GM23338 (cell line): Measurements from ENCODE around the gene SFI1. TPM values are rescaled to one million over a fixed set of nuclear protein-coding genes. Genes with fewer than 3 reads are reported as not detected.
A peak's percentile ranks its signal among the peaks of the same experiment; 100 is the strongest.

ENCODE experiments used
- ATAC-seq: fragments of 200-7000 bp; cut with Tn5 transposase; 3 replicates; pipeline ENCODE4 v1.9.1; 2020
- DNase-seq: peaks from one replicate; pipeline ENCODE4 v3.0.0-alpha.2; 2015; ENCODE audit warnings: low spot score
- H2AFZ ChIP-seq: fragments of 200-600 bp; sonication (generic); 2 replicates; pipeline ENCODE4 v1.8.0; 2016; ENCODE audit warnings: antibody characterized with exemption, mild to moderate bottlenecking, moderate library complexity
- H3F3A ChIP-seq: fragments of 200-600 bp; sonication (generic); replicated peaks from 2 replicates; pipeline ENCODE4 v1.8.0; 2017; ENCODE audit warnings: antibody characterized with exemption, mixed run types, low read depth
- H3K27ac ChIP-seq: fragments of 200-600 bp; sonication (generic); 2 replicates; pipeline ENCODE4 v1.6.1; 2016; ENCODE audit warnings: low read depth
- H3K27me3 ChIP-seq: fragments of 200-600 bp; sonication (generic); 2 replicates; pipeline ENCODE4 v1.8.0; 2016; ENCODE audit warnings: mild to moderate bottlenecking, mixed run types, moderate library complexity; ENCODE audit not compliant: insufficient read depth
- H3K36me3 ChIP-seq: fragments of 200-600 bp; sonication (generic); 2 replicates; pipeline ENCODE4 v1.8.0; 2016; ENCODE audit warnings: mild to moderate bottlenecking; ENCODE audit not compliant: insufficient read depth
- H3K4me1 ChIP-seq: fragments of 200-600 bp; sonication (generic); 2 replicates; pipeline ENCODE4 v1.8.0; 2016; ENCODE audit warnings: mild to moderate bottlenecking, moderate library complexity; ENCODE audit not compliant: insufficient read depth
- H3K4me2 ChIP-seq: fragments of 200-600 bp; sonication (generic); 2 replicates; pipeline ENCODE4 v1.7.1; 2017; ENCODE audit warnings: mixed run types
- H3K4me3 ChIP-seq: fragments of 200-600 bp; sonication (generic); 2 replicates; pipeline ENCODE4 v1.6.1; 2016; ENCODE audit warnings: mixed run types
- H3K79me2 ChIP-seq: fragments of 200-600 bp; sonication (generic); replicated peaks from 2 replicates; pipeline ENCODE4 v1.8.0; 2017; ENCODE audit warnings: mild to moderate bottlenecking; ENCODE audit not compliant: insufficient read depth
- H3K9me2 ChIP-seq: fragments of 200-600 bp; sonication (generic); 2 replicates; pipeline ENCODE4 v1.8.0; 2017; ENCODE audit not compliant: insufficient read depth
- H4K20me1 ChIP-seq: fragments of 200-600 bp; sonication (generic); replicated peaks from 2 replicates; pipeline ENCODE4 v1.8.0; 2017; ENCODE audit warnings: mild to moderate bottlenecking; ENCODE audit not compliant: insufficient read depth
- H3K27ac Mint-ChIP-seq: 2 replicates; pipeline ENCODE4 v1.8.0; 2020; ENCODE audit warnings: inconsistent platforms, mild to moderate bottlenecking, moderate library complexity, mixed read lengths
- H3K27me3 Mint-ChIP-seq: 3 replicates; pipeline ENCODE4 v1.8.0; 2022; ENCODE audit warnings: low read depth, mild to moderate bottlenecking, moderate library complexity, mixed read lengths, inconsistent platforms; ENCODE audit not compliant: insufficient read depth, poor library complexity
- H3K36me3 Mint-ChIP-seq: 3 replicates; pipeline ENCODE4 v1.8.0; 2021; ENCODE audit warnings: low read depth, mild to moderate bottlenecking, inconsistent platforms, moderate library complexity, mixed read lengths
- H3K4me1 Mint-ChIP-seq: 3 replicates; pipeline ENCODE4 v1.8.0; 2020; ENCODE audit warnings: mild to moderate bottlenecking, inconsistent platforms, mixed read lengths
- H3K4me3 Mint-ChIP-seq: 3 replicates; pipeline ENCODE4 v1.8.0; 2021; ENCODE audit warnings: moderate library complexity, mild to moderate bottlenecking, inconsistent platforms, mixed read lengths
- H3K9me3 Mint-ChIP-seq: 3 replicates; pipeline ENCODE4 v1.8.0; 2020; ENCODE audit warnings: moderate library complexity, mild to moderate bottlenecking, inconsistent platforms, mixed read lengths
- CREB1 ChIP-seq: fragments of 250-450 bp; sonication (Bioruptor Pico); IDR thresholded peaks from 2 replicates; pipeline ENCODE4 v1.5.0; 2020; ENCODE audit warnings: low read depth, mild to moderate bottlenecking, moderate library complexity
- CTCF ChIP-seq, 2 experiments: fragments of 200-600 bp in 1 of 2; sonication (generic) in 1 of 2; conservative IDR thresholded peaks; 2 replicates each; pipeline versions ENCODE4 v1.5.1 to v1.6.1; 2016 to 2017; ENCODE audit warnings: antibody characterized with exemption in 2 of 2, low read depth in 2 of 2, mild to moderate bottlenecking in 2 of 2, moderate library complexity in 1 of 2
- EZH2 ChIP-seq: fragments of 200-600 bp; sonication (generic); IDR thresholded peaks from one replicate; pipeline ENCODE4 v1.8.0; 2017; ENCODE audit warnings: antibody characterized with exemption, mild to moderate bottlenecking, low read depth; ENCODE audit not compliant: unreplicated experiment
- EZH2phosphoT487 ChIP-seq: fragments of 200-600 bp; sonication (generic); IDR thresholded peaks from one replicate; pipeline ENCODE4 v1.8.1; 2018; ENCODE audit warnings: antibody characterized with exemption; ENCODE audit not compliant: unreplicated experiment
- NANOG ChIP-seq: IDR thresholded peaks from 2 replicates; pipeline ENCODE4 v1.6.1; 2016; ENCODE audit warnings: antibody characterized with exemption, borderline replicate concordance
- POLR2AphosphoS5 ChIP-seq: IDR thresholded peaks from 2 replicates; pipeline ENCODE4 v1.6.1; 2016; ENCODE audit warnings: antibody characterized with exemption, low read depth
- STAT1 ChIP-seq: IDR thresholded peaks from one replicate; pipeline ENCODE4 v1.6.1; 2016; ENCODE audit warnings: antibody characterized with exemption; ENCODE audit not compliant: unreplicated experiment
- ZNF331 ChIP-seq: fragments of 250-450 bp; sonication (Bioruptor Pico); IDR thresholded peaks from 2 replicates; pipeline ENCODE4 v1.5.0; 2020; ENCODE audit warnings: low read depth, mild to moderate bottlenecking, moderate library complexity
- polyA plus RNA-seq: library from polyadenylated mRNA; unstranded; fragments of >200 nt; fragmentation: Nextera tagmentation; extraction: Ambion mirVana; gene quantifications from 2 replicates; pipeline ENCODE4 v1.2.1, GENCODE V29; 2016
- total RNA-seq: library from RNA; depleted of rRNA; stranded (reverse); fragments of >200 nt; shearing (Covaris generic); gene quantifications from 2 replicates; pipeline ENCODE4 v1.2.3, GENCODE V29; 2014
- TF ChIP-seq, protein P1 (sequence below): IDR thresholded peaks from one replicate; pipeline ENCODE4 v1.6.1; 2018; ENCODE audit warnings: antibody characterized with exemption; ENCODE audit not compliant: unreplicated experiment
- TF ChIP-seq, protein P2 (sequence below): IDR thresholded peaks from 2 replicates; pipeline ENCODE4 v1.6.1; 2016; ENCODE audit warnings: antibody characterized with exemption

The SFI1 gene
- total and polyA plus RNA-seq, 2 experiments from 2014 or later: 16.7 to 25.6 TPM

- TF ChIP-seq, protein P1, sequence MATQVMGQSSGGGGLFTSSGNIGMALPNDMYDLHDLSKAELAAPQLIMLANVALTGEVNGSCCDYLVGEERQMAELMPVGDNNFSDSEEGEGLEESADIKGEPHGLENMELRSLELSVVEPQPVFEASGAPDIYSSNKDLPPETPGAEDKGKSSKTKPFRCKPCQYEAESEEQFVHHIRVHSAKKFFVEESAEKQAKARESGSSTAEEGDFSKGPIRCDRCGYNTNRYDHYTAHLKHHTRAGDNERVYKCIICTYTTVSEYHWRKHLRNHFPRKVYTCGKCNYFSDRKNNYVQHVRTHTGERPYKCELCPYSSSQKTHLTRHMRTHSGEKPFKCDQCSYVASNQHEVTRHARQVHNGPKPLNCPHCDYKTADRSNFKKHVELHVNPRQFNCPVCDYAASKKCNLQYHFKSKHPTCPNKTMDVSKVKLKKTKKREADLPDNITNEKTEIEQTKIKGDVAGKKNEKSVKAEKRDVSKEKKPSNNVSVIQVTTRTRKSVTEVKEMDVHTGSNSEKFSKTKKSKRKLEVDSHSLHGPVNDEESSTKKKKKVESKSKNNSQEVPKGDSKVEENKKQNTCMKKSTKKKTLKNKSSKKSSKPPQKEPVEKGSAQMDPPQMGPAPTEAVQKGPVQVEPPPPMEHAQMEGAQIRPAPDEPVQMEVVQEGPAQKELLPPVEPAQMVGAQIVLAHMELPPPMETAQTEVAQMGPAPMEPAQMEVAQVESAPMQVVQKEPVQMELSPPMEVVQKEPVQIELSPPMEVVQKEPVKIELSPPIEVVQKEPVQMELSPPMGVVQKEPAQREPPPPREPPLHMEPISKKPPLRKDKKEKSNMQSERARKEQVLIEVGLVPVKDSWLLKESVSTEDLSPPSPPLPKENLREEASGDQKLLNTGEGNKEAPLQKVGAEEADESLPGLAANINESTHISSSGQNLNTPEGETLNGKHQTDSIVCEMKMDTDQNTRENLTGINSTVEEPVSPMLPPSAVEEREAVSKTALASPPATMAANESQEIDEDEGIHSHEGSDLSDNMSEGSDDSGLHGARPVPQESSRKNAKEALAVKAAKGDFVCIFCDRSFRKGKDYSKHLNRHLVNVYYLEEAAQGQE: no peak
- no peak for TF ChIP-seq STAT1
- no peak for TF ChIP-seq CTCF (conservative IDR thresholded peaks at IDR 0.05; ENCODE audit: low read depth in 2 of 2)
- TF ChIP-seq, protein P2, sequence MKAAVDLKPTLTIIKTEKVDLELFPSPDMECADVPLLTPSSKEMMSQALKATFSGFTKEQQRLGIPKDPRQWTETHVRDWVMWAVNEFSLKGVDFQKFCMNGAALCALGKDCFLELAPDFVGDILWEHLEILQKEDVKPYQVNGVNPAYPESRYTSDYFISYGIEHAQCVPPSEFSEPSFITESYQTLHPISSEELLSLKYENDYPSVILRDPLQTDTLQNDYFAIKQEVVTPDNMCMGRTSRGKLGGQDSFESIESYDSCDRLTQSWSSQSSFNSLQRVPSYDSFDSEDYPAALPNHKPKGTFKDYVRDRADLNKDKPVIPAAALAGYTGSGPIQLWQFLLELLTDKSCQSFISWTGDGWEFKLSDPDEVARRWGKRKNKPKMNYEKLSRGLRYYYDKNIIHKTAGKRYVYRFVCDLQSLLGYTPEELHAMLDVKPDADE: no peak
- TF ChIP-seq NANOG: no peak
- TF ChIP-seq CREB1 (CRISPR knock-in tag): no peak
- no peak for TF ChIP-seq EZH2phosphoT487
These were observed 89.0 kb downstream of the SFI1 start (continued) for GRCh38 chr22:31585161-31585859.

DNA sequence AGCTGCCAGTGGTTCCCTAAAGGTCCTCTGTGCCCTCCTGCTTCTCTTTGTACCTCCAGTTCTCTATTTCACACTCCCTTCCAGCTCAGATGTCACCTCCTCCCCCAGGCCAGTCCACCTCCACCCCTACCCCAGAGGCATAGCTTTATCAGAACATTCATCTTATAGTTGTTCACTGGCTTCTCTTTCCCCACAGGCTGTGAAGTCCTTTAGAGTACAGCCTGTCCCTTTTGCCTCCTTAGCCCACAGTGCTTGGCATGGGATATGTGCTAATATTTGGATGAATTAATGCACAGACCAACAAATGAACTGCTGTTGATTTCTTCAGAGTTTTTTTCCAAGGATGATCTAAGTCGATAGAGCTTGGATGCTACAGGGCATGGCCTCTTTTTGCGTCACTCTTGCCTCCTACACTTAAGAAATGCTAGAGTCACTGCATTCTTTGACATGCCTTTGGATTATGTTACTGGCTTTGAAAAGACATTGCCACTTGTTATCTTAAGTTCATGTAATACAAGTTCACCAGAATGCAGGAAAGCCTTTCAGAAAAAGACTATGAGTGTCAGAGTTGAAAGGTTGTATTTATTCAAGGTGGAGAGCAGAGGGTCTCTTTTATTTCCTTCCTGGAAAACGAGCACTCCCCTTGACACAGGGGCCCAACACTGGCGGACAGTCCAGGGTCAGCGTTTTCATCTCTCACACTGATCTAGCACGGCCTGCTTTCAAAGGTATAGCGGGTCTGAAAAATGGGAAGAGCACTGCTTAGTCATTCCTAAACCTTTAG, 90.0 kb downstream of the SFI1 start:
- H3K4me3 ChIP-seq: no peak overlapping the region
- ATAC-seq (no peak), DNase-seq (no peak)
- peaks cover 4% of the 10 kb centered on the region; the same call in 2 of the 3 replicates for H3K9me3 Mint-ChIP-seq
- H3K4me1 ChIP-seq: no peaks in the 10 kb centered on the region
- H3K9me2 ChIP-seq: no peaks in the 10 kb centered on the region
- no peak overlapping the region for H3K4me2 ChIP-seq
- H3K27me3 Mint-ChIP-seq: peaks cover 4% of the 10 kb centered on the region
- no peaks in the 10 kb centered on the region for H3K4me1 Mint-ChIP-seq
- no peaks in the 10 kb centered on the region; the same call in 1 of the 2 replicates for H3K36me3 ChIP-seq
- H4K20me1 ChIP-seq: no peaks in the 10 kb centered on the region; the same call in 1 of the 2 replicates
- H3K4me3 Mint-ChIP-seq: no peak overlapping the region
- no peaks in the 10 kb centered on the region for H3K79me2 ChIP-seq
- no peak overlapping the region for H2AFZ ChIP-seq
- H3K36me3 Mint-ChIP-seq: peaks cover 23% of the 10 kb centered on the region
- no peaks in the 10 kb centered on the region for H3K27me3 ChIP-seq
- no peak overlapping the region; the same call in 1 of the 2 replicates for H3K27ac ChIP-seq
- peak overlapping the region; percentile 13; the same call in 1 of the 2 replicates for H3K27ac Mint-ChIP-seq
- H3F3A ChIP-seq: no peaks in the 10 kb centered on the region
- TF ChIP-seq, protein P2: no peak
- no peak for TF ChIP-seq EZH2
- no peak for TF ChIP-seq CTCF (conservative IDR thresholded peaks at IDR 0.05; ENCODE audit: low read depth in 2 of 2)
- TF ChIP-seq STAT1: no peak
- no peak for TF ChIP-seq POLR2AphosphoS5
- TF ChIP-seq NANOG: no peak
- TF ChIP-seq CREB1 (CRISPR knock-in tag): no peak
- no peak for TF ChIP-seq EZH2phosphoT487
- TF ChIP-seq ZNF331 (CRISPR knock-in tag): no peak
